Measurements from ENCODE around the gene ANXA2.

The ANXA2 gene

GRCh38 chr15:60389261-60390077 lies 8.3 kb downstream of the ANXA2 start:
- H3K4me3 ChIP-seq (ENCODE audit: low read length) = no peak overlapping the region; the same call in 1 of the 2 replicates

GRCh38 chr15:60387321-60387720 lies 10.5 kb downstream of the ANXA2 start:
- H3K4me3 ChIP-seq (ENCODE audit: low read length) = no peak overlapping the region
- no peak for TF ChIP-seq ZNF274 (IDR thresholded peaks at IDR 0.05; ENCODE audit: low read depth, low read length)

More at GRCh38 chr15:60389261-60390077, 8.3 kb downstream of the ANXA2 start:
- TF ChIP-seq ZNF274 (IDR thresholded peaks at IDR 0.05; ENCODE audit: low read depth, low read length) = no peak

GRCh38 chr15:60386615-60387014 lies 11.2 kb downstream of the ANXA2 start:
- no peak overlapping the region for H3K4me3 ChIP-seq (ENCODE audit: low read length)
- no peak for TF ChIP-seq ZNF274 (IDR thresholded peaks at IDR 0.05; ENCODE audit: low read depth, low read length)

GRCh38 chr15:60385620-60386552 lies 11.9 kb downstream of the ANXA2 start:
- no peak overlapping the region for H3K4me3 ChIP-seq (ENCODE audit: low read length)
- TF ChIP-seq ZNF274 (IDR thresholded peaks at IDR 0.05; ENCODE audit: low read depth, low read length) = no peak

GRCh38 chr15:60384526-60385126 lies 13.2 kb downstream of the ANXA2 start:
- no peak overlapping the region for H3K4me3 ChIP-seq (ENCODE audit: low read length)
- TF ChIP-seq ZNF274 (IDR thresholded peaks at IDR 0.05; ENCODE audit: low read depth, low read length) = no peak

- TF ChIP-seq ZNF274 (IDR thresholded peaks at IDR 0.05; ENCODE audit: low read depth, low read length) = no peak
- no peak overlapping the region for H3K4me3 ChIP-seq (ENCODE audit: low read length)
Observed at GRCh38 chr15:60384053-60384452, 13.7 kb downstream of the ANXA2 start.

- TF ChIP-seq ZNF274 (IDR thresholded peaks at IDR 0.05; ENCODE audit: low read depth, low read length) = no peak
- H3K4me3 ChIP-seq (ENCODE audit: low read length) = no peak overlapping the region
Observed at GRCh38 chr15:60382773-60383674, 14.8 kb downstream of the ANXA2 start.

GRCh38 chr15:60381148-60381788 lies 16.5 kb downstream of the ANXA2 start:
- TF ChIP-seq ZNF274 (IDR thresholded peaks at IDR 0.05; ENCODE audit: low read depth, low read length) = no peak
- no peak overlapping the region for H3K4me3 ChIP-seq (ENCODE audit: low read length)

GRCh38 chr15:60379525-60380274 lies 18.1 kb downstream of the ANXA2 start:
- no peak for TF ChIP-seq ZNF274 (IDR thresholded peaks at IDR 0.05; ENCODE audit: low read depth, low read length)
- no peak overlapping the region for H3K4me3 ChIP-seq (ENCODE audit: low read length)

- H3K4me3 ChIP-seq (ENCODE audit: low read length) = no peak overlapping the region
- no peak for TF ChIP-seq ZNF274 (IDR thresholded peaks at IDR 0.05; ENCODE audit: low read depth, low read length)
Observed at GRCh38 chr15:60379185-60379524, 18.6 kb downstream of the ANXA2 start.

GRCh38 chr15:60376677-60377095 lies 21.1 kb downstream of the ANXA2 start:
- no peak for TF ChIP-seq ZNF274 (IDR thresholded peaks at IDR 0.05; ENCODE audit: low read depth, low read length)
- no peak overlapping the region for H3K4me3 ChIP-seq (ENCODE audit: low read length)

GRCh38 chr15:60375306-60375705 lies 22.5 kb downstream of the ANXA2 start:
- no peak for TF ChIP-seq ZNF274 (IDR thresholded peaks at IDR 0.05; ENCODE audit: low read depth, low read length)
- H3K4me3 ChIP-seq (ENCODE audit: low read length) = no peak overlapping the region
